ENCODE data around the gene TPSAB1.

The TPSAB1 gene

GRCh38 chr16:1256874-1257322 lies 16.4 kb downstream of the TPSAB1 start:
- H3K4me3 ChIP-seq (ENCODE audit: low read depth, low read length), result no peak overlapping the region
- no peak for TF ChIP-seq CTCF (IDR thresholded peaks at IDR 0.05; ENCODE audit: low read depth, low read length)

GRCh38 chr16:1257561-1258224 lies 17.2 kb downstream of the TPSAB1 start:
- H3K4me3 ChIP-seq (ENCODE audit: low read depth, low read length), result no peak overlapping the region
- no peak for TF ChIP-seq CTCF (IDR thresholded peaks at IDR 0.05; ENCODE audit: low read depth, low read length)

GRCh38 chr16:1258225-1258600 lies 17.7 kb downstream of the TPSAB1 start:
- no peak overlapping the region for H3K4me3 ChIP-seq (ENCODE audit: low read depth, low read length)
- no peak for TF ChIP-seq CTCF (IDR thresholded peaks at IDR 0.05; ENCODE audit: low read depth, low read length)

GRCh38 chr16:1258906-1259759 lies 18.6 kb downstream of the TPSAB1 start:
- no peak overlapping the region for H3K4me3 ChIP-seq (ENCODE audit: low read depth, low read length)

GRCh38 chr16:1259760-1260068 lies 19.2 kb downstream of the TPSAB1 start:
- no peak overlapping the region for H3K4me3 ChIP-seq (ENCODE audit: low read depth, low read length)
- no peak for TF ChIP-seq CTCF (IDR thresholded peaks at IDR 0.05; ENCODE audit: low read depth, low read length)

More at GRCh38 chr16:1258906-1259759, 18.6 kb downstream of the TPSAB1 start:
- no peak for TF ChIP-seq CTCF (IDR thresholded peaks at IDR 0.05; ENCODE audit: low read depth, low read length)

- TF ChIP-seq CTCF (IDR thresholded peaks at IDR 0.05; ENCODE audit: low read depth, low read length), result no peak
These were observed 19.7 kb downstream of the TPSAB1 start for GRCh38 chr16:1260101-1260680.

More at GRCh38 chr16:1260101-1260680, 19.7 kb downstream of the TPSAB1 start:
- H3K4me3 ChIP-seq (ENCODE audit: low read depth, low read length), result no peak overlapping the region
